ENCODE measurements around the gene PBX1.

DNA sequence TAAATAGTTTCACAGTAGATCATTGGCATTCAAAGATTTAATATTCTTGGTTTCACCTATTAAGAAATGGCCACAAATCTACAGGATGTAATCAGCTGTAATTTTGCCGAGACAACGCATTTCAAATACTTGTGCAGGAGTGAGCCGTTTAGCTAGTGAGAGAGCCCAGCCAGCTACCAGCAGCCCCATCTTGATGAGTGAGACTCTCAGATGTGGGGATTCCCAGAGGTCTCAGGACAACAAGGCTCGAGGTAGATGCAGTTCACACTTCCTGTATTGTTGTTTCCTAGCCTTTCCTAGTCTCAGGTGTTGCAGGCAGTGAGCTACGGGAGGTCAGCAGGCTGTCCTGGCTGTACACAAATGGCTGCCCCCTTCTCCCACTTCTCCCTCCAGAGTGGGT is 108.6 kb downstream of the PBX1 start:
- TF ChIP-seq RFX5 (IDR thresholded peaks at IDR 0.05; ENCODE audit: low read depth, low read length), result no peak
- TF ChIP-seq POLR2A (IDR thresholded peaks at IDR 0.05; ENCODE audit: low read depth, low read length), result no peak
- TF ChIP-seq, protein P1, sequence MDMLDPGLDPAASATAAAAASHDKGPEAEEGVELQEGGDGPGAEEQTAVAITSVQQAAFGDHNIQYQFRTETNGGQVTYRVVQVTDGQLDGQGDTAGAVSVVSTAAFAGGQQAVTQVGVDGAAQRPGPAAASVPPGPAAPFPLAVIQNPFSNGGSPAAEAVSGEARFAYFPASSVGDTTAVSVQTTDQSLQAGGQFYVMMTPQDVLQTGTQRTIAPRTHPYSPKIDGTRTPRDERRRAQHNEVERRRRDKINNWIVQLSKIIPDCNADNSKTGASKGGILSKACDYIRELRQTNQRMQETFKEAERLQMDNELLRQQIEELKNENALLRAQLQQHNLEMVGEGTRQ (IDR thresholded peaks at IDR 0.05; ENCODE audit: low read depth, low read length), result no peak
- TF ChIP-seq RAD21 (IDR thresholded peaks at IDR 0.05; ENCODE audit: low read length), result no peak
- TF ChIP-seq, protein P2, sequence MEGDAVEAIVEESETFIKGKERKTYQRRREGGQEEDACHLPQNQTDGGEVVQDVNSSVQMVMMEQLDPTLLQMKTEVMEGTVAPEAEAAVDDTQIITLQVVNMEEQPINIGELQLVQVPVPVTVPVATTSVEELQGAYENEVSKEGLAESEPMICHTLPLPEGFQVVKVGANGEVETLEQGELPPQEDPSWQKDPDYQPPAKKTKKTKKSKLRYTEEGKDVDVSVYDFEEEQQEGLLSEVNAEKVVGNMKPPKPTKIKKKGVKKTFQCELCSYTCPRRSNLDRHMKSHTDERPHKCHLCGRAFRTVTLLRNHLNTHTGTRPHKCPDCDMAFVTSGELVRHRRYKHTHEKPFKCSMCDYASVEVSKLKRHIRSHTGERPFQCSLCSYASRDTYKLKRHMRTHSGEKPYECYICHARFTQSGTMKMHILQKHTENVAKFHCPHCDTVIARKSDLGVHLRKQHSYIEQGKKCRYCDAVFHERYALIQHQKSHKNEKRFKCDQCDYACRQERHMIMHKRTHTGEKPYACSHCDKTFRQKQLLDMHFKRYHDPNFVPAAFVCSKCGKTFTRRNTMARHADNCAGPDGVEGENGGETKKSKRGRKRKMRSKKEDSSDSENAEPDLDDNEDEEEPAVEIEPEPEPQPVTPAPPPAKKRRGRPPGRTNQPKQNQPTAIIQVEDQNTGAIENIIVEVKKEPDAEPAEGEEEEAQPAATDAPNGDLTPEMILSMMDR (conservative IDR thresholded peaks at IDR 0.05; ENCODE audit: low read depth, low read length), result no peak
- no peak for TF ChIP-seq FOS (IDR thresholded peaks at IDR 0.05; ENCODE audit: low read depth, low read length)
- no peak for TF ChIP-seq NFE2L2 (IDR thresholded peaks at IDR 0.05; ENCODE audit: low read depth, low read length)
- TF ChIP-seq SMC3 (IDR thresholded peaks at IDR 0.05; ENCODE audit: low read depth, low read length), result no peak
- no peak for TF ChIP-seq RCOR1 (IDR thresholded peaks at IDR 0.05; ENCODE audit: insufficient replicate concordance, low read length)
- no peak for TF ChIP-seq CEBPB (IDR thresholded peaks at IDR 0.05; ENCODE audit: low read depth, low read length)
- TF ChIP-seq MXI1 (IDR thresholded peaks at IDR 0.05; ENCODE audit: borderline replicate concordance, low read depth, low read length), result no peak
